GM19043 (cell line): ENCODE results near the gene CBX5.
"Not testable (repeated sequence)": the region's sequence is repeated elsewhere in the genome, so short reads cannot be mapped to it uniquely, and the experiment has no call there.

Experiments
- ATAC-seq: cut with Tn5 transposase; IDR thresholded peaks from one replicate; pipeline ENCODE4 v1.9.1; 2021; ENCODE audit warnings: low read depth; ENCODE audit not compliant: unreplicated experiment

Gene CBX5

DNA sequence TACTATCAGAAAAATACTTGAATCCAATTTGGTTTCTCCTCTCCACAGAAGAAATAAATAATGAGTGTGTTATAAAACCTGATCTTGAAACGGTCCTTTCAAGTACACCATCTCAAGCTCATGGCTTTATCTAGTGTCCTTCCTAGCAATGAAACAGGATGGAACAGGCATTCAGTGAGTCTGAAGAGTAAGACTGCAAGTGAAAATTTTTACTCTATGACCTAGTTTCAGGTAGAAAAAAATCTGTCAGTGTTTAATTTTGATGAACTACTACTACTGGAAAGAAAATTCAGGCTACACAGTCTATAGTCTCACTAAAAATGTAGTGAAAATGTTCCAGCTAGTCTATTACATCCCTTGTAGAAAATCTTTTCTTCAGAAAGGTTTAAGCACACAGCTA is 7.7 kb downstream of the CBX5 start:
- no peak for ATAC-seq

DNA sequence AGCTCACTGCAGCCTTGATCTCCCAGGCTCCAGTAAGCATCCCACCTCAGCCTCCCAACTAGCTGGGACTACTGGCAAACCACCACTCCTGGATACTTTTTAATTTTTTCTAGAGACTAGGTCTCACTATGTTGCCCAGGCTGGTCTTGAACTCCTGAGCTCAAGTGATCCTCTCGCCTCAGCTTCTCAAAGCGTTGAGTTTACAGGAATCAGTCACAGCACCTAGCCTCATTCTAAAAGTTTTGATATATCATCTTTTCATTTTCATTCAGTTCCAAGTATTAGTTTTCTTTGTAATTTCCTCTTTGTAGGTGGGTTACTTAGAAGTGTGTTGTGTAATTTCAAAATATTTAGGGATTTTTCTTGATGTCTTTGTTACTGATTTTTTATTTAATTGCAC is 9.6 kb downstream of the CBX5 start:
- ATAC-seq, result no peak

DNA sequence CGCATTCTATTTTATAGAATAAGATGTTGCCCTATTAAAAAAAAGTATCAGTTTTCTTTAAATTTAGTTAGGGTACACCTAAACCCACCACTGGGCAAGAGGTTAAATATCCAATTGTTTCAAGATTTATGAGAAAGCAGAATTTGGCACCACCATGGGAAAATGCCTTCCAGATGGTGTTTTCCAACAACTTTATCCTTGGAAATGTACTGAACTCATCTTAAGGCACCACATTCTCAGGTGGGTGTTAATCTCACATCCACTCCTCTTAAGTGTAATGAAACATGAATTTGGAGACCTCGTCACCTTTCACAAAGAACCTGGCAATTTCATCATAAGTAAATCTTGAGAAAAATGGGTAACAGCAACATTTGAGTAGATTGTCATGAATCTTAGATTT is 13.1 kb downstream of the CBX5 start:
- ATAC-seq, result no peak

DNA sequence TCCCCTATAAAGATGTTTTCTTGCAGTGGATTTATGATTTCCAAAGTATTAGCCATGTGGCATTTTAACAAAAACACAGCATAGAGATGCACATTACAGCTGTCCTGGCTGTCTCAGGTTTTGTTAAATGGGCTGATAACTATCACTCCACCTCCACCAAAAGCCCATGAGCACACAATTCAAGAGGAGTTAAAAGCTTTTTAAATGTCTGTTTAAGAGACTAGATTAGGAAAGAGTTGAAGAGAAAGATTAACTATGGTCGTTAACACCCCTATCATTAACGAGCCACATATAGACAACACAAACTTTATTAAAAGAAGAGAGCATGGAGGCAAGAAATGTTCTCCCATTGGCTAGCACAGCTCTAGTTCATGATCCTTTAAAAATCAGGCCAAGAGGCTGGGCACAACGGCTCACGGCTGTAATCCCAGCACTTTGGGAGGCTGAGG is 14.5 kb downstream of the CBX5 start:
- no peak for ATAC-seq

DNA sequence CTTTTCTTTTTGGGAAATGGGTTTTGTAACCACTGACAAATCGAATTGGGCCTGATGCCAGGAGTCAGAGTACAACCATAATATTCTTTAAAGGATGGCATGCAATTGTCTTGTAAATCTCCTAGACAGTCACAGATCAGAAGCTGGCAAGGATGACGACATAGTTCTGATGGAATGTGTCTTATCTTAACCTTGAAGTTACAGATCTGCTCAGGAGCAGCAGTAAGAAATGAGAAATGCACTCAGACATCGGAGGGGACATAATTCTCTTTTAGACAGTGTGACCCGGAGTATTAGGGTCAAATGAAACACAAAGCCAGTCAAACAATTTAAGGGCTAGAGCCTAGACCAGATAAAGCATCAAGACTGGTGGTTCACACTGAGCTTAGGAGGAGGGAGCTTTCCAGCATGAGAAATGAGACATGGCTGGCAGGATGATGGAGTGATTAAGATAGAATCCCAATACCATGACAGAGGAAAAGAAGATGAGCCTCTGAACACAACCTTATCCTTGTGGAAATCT is 17.5 kb downstream of the CBX5 start:
- no peak for ATAC-seq

DNA sequence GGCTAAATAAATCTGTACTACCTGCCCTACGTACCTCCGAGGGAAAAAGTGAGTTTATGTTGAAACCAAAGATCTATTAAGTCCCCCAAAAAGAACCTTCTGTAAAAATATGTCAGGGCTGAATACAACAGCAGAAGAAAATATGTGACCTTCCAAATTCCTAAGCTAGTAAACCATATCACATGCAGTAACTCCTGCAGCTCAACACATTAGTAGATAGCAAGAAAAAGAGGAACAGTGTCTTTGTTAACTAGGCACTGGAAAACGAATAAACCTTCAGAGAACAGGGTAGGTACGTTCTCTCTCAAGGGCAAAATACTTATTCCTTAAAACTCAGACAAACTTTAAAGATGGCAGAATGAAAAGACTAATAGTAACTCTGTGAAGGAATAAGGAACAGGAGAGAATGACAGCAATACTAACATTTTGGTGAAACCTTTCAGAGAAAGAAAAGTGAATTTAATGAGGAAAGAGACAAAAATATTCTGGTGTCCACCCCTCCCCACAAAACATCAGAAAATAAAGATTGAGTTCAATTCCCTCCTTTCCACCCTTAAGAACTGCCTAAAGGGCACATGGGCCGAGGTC is 18.0 kb downstream of the CBX5 start:
- no peak for ATAC-seq

DNA sequence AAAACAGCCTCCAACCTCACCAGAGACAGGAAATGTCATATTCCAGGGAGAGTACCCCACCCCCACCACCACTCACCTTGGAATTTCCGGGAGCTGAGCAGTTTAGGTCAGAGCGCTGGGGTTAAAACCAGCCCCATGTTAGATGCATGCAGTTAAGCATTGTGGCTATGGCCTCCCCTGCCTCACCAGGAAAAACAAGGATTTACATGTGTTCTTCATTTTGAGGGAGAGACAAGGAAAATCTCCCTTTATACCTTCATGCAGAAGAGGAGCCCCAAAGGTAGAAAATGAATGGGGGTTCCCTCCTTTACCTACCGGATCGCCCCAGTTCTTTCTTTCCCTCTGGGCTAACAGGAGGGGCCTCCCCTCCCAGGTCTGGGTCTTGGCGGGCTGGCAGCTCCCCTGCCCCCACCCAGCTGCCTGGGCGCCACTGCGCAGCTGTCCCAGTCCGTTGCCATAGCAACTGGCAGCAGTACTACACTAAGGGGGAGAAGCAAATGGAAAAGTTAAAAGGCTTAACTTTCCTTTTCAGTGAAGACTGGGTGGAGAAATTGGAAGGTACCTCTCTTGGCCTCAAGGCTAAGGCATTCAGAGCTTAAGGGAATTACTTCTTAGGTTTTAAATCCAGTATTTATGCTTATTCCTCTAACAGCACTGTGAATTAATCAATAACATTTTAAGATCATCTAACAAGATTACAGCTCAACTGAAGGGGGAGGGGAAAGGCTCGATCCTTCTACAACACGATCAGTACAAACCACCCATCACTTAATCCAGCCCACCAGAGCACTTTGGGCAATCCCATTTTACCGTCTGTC is 20.5 kb downstream of the CBX5 start:
- peak; percentile 84 for ATAC-seq

DNA sequence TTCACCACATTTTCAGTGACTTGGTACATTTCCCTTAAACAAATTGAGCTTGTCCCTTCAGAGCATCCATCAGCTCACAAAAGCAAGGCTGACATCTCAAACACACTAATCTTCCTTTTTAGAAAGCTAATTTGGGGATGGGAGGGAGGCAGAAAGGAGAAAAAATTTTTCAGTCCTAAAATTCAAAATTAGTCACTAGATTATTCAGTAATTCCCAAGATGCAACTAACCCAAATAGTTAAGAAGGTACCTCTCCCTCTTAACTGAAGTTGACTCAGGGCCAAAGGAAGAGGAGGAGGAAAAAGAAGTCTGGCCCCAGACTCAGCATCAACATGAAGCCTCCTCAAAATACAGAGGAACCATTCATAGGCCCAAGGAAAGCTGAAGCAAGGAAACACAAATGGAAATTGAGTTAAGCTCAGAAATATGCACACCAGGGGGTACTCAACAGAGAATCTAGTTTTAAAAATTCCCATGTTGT is 21.7 kb downstream of the CBX5 start:
- ATAC-seq, result no peak

DNA sequence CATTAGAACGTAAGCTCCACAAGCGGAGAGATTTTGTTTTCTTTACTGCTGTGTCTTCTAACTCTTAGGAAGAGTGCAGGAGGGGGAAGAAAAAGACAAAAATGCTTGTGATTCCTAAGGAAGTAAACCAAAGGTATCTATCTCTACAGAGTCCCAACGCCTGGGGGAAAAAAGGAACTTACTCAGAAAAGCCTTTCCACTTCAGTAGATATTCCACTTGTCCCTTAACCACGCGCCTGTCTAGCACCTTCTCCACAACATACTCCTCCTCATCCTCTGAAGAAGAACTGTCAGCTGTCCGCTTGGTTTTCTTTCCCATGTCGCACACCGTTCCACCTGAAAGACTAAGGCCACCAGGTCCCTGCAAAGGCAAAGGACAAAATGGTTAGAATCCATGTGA is 22.6 kb downstream of the CBX5 start:
- no peak for ATAC-seq

DNA sequence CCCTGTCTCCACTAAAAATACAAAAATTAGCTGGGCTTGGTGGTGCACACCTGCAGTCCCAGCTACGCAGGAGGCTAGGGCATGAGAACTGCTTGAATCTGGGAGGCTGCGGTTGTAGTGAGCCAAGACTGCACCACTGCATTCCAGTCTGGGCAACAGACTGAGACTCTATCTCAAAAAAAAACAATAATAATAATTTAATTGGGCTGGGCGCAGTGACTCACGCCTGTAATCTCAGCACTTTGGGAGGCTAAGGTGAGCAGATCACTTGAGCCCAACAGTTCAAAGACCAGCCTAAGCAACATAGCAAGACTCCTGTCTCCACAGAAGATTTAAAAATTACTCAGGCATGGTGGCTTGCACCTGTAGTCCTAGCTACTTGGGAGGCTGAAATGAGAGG is 26.7 kb downstream of the CBX5 start:
- ATAC-seq, result no peak

DNA sequence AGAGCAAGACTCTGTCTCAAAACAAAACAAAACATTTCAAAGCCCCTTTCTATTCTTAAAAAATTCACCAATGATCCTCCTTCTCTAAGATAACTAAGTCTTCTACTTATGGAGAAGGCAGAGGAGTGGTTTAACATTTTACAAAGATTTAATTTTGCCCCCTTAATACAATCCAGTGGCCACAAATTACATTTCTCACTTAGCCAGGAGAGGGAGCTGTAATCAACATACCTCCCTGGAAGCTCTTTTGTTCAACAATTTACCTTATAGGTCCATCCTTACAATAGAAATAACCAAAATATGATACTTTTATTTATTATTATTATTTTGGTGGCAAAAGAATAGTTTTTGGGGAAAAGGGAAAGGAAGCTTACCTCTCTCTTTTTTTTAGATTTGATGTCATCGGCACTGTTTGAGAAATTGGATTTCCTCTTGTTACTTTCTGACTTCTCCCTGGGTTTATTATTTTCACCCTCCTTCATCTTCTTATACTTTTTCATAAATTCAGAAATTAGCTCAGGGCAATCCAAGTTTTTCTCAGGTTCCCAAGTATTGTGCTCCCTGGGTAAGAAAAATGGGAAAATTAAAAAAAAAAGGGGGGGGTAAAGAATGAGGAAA is 28.1 kb downstream of the CBX5 start:
- no peak for ATAC-seq

DNA sequence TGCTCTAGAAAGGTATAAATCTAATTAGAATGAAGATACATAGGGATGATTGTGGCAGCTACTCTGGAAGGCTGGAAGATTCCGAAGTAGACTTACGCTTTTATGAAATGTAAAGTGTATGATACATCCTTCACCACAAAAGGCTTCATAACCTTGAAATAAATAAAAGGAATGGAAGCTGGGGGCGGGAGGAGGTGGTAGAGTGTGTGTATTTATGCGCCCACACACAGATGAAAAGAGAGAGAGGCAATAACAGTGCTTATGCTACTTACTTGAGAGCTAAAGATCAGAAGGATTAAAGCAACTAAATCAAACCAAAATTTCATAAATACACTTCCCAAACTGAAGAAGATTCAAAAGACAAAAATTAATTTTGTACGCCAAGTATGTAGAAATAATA is 30.4 kb downstream of the CBX5 start:
- ATAC-seq, result no peak

DNA sequence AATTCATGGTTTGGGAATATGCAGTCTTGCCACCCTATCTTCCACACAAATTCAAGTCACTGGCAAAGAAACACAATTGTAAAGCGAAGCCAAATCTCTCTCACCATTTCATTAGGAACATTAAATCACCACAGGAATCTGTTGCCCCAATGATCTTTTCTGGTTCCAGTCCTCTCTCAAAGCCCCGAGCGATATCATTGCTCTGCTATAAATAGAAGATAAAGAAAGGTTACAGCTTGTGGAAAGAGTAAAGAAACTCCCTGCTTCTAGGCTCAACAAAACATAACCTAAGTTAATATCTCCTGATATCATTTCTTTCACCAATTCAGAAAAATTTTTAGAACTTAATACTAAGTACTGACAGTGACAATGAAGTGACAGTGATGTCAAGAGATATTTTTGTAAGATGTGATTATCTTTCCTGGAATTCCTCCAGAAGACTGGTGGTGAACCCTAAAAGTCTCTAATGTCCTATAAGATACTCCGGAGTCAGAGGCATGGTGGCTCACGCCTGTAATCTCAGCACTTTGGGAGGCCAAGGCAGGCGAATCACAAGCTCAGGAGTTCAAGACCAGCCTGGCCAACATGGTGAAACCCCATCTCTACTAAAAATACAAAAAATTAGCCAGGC is 33.8 kb downstream of the CBX5 start:
- ATAC-seq, result no peak

DNA sequence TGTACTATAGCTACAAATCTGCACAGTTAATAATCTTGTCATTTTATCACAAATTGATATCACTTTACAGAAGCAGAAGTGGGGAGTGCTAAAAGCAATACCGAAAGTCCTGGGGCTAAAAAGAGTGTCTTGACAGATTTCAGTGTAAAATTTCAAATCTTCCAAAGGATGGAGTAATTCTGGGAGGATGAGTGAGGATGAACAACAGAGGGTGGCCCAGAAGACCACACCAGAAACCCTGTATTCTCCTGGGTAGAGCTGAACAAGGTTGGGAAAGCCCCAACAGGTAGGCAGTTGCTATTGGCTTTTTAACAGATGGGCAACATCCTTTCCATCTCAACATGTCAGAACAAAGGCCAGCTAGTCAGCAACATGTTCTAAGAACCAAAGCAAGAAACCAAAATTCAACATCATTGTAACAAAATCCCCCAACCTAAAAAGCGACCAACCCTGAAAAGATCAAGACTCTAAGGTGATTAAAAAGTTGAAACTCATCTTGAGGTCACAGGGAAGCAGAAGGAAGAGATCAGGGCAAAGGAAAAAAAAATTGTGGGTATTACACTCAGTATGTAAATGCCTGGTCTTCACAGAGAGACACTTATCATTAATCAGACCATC is 38.8 kb downstream of the CBX5 start:
- ATAC-seq, result peak; percentile 43

DNA sequence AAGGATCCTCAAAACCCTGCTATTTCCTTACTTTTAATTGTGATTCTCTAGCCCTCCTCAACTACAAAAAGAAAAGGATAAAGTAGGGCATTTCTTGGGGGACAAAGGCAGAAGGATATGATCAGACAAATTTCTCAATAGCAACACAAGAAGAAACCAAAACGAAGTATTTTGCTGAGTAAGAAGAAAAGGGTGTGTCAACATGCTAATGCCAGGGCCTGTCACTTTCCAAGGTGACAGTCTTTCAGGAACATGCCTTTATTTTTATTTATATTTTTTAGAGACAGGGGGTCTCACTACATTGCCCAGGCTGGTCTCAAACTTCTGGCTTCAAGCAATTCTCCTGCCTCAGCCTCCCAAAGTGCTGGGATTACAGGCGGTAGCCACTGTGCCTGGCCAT is 39.8 kb downstream of the CBX5 start:
- no peak for ATAC-seq

DNA sequence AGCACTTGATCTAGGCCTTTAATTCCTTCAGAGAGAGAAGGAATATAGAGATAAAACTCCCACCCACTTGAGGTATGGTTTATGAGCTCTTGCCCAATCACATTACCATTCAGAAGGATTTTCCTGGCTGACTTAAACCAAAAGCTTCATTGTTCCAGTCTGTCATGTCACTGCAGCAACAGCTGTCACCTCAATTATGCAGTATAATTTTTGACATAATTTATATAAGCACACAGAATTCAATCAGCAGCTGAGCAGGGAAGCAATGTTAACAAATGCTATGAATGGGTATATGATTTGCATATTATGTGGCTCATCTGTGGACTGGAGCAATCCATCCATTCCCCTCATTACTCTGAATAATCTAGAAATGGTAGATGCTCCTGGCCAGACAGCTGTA is 40.3 kb downstream of the CBX5 start:
- ATAC-seq, result no peak

DNA sequence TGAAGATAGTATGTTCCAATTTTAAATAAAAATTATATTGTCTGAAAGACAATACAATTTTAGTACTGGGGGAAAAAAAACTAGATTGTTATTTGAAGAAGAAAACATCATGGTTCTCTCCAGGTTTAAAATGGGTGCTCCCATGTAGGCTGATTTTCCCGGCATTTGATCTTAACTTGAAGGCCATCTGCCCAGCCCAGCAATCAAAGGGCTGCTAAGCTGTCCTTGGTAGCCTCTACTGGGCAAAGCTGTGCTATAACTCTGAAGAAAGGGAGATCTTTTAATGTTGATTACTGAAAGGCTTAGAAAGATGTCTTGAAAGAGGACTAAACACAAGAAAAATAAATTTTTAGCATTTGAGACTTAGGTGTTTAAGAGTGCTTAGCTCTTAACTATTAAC is 41.4 kb downstream of the CBX5 start:
- ATAC-seq, result no peak

DNA sequence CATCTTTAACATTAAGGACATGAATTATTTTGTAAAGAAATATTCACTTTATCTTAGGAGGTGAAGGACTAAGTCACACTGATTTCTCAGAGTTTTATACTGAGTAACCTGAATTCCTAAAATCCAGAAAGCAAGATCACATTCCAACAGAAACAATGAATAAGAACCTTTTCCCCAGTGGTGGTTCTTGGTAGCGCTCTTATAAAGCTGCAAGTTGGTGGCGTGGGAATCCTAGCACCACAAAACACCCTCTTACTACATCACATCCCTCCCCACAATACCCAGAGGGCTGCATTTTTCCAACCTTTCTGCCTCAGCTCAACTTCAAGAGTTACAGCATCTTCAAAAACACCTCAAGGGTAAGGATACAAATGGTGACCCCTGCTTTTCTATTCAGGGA is 47.1 kb downstream of the CBX5 start:
- ATAC-seq, result no peak

DNA sequence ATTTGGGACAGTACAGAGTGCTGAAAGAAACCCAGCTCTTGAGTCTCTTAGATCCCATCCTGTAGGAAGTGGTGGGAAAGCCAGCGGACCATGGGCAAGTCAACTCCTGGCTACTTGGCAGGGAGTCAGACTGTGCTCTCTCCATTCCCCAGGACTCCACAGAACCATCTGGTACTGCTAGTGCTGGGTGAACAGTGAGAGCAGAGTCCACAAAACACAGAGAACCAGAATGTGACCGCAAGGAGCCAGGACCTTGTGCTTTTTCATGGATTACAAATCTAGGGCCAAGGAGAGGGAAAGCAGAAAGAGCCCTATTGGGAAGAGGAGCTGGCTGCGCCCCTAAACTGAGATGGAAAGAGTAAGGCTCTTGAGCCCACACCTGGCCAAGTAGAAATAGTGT is 48.7 kb downstream of the CBX5 start:
- not testable (repeated sequence) for ATAC-seq

DNA sequence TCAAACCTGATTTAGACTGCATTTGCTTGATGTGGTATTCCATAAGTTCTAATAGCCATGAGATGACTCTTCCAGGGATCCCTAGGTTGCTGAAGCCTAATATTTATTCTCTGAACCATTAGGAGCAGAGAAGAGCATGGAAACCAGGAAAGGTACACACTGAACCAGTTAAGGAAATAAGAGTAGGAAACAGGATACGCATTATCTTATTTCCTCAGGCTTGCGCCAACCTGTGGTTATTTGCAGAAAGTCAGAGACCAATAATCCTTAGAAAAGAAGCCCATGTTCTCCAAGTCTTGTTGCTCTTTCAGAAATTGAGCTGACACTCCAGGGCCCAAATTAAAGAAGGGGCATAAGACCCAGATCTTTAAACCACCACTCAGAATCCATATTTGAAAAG is 49.4 kb downstream of the CBX5 start:
- no peak for ATAC-seq
